HCT116 (cell line): ENCODE measurements around the gene PNMA6A.

ENCODE experiments used
- ATF3 ChIP-seq: IDR thresholded peaks from 2 replicates; pipeline ENCODE4 v1.6.1; 2012
- CTCF ChIP-seq, 3 experiments: fragments of 200-600 bp in 1 of 3; sonication (generic) in 1 of 3; IDR thresholded peaks in 2 of 3; conservative IDR thresholded peaks in 1 of 3; 2 replicates each; pipeline ENCODE4 v1.5.1; 2012 to 2017; ENCODE audit warnings: low read depth in 2 of 3, low read length in 2 of 3, antibody characterized with exemption in 1 of 3, borderline replicate concordance in 1 of 3, control low read depth in 1 of 3, mild to moderate bottlenecking in 1 of 3, mixed read lengths in 1 of 3, mixed run types in 1 of 3, moderate library complexity in 1 of 3; ENCODE audit not compliant: insufficient read depth in 1 of 3
- ELF1 ChIP-seq: IDR thresholded peaks from 2 replicates; pipeline ENCODE4 v1.6.1; 2012; ENCODE audit warnings: low read depth, borderline replicate concordance
- EZH2 ChIP-seq: fragments of 200-600 bp; sonication (generic); IDR thresholded peaks from 2 replicates; pipeline ENCODE4 v1.6.1; 2017; ENCODE audit warnings: antibody characterized with exemption, mixed run types
- FOSL1 ChIP-seq: IDR thresholded peaks from 2 replicates; pipeline ENCODE4 v1.6.1; 2012; ENCODE audit warnings: low read depth
- POLR2A ChIP-seq: IDR thresholded peaks from 2 replicates; pipeline ENCODE4 v1.7.0; 2011; ENCODE audit warnings: borderline replicate concordance; ENCODE audit not compliant: insufficient read depth, insufficient read length; ENCODE audit errors: extremely low read depth
- POLR2AphosphoS5 ChIP-seq: IDR thresholded peaks from 2 replicates; pipeline ENCODE4 v1.6.1; 2011; ENCODE audit warnings: mild to moderate bottlenecking, low read depth, low read length, moderate library complexity
- SIN3A ChIP-seq: IDR thresholded peaks from 2 replicates; pipeline ENCODE4 v1.6.1; 2012; ENCODE audit warnings: low read depth
- SP1 ChIP-seq: IDR thresholded peaks from 2 replicates; pipeline ENCODE4 v1.6.1; 2012; ENCODE audit warnings: low read depth
- ZBTB33 ChIP-seq: IDR thresholded peaks from 2 replicates; pipeline ENCODE4 v1.6.1; 2011; ENCODE audit warnings: mild to moderate bottlenecking, low read length, moderate library complexity; ENCODE audit not compliant: insufficient replicate concordance; ENCODE audit errors: extremely low read depth
- TF ChIP-seq, protein P1 (sequence below): IDR thresholded peaks from 2 replicates; pipeline ENCODE4 v1.6.1; 2012; ENCODE audit warnings: low read depth
- TF ChIP-seq, protein P2 (sequence below): IDR thresholded peaks from 2 replicates; pipeline ENCODE4 v1.6.1; 2012

- no peak for TF ChIP-seq ZBTB33
- TF ChIP-seq POLR2A, result no peak
- TF ChIP-seq ELF1, result no peak
- TF ChIP-seq, protein P1, sequence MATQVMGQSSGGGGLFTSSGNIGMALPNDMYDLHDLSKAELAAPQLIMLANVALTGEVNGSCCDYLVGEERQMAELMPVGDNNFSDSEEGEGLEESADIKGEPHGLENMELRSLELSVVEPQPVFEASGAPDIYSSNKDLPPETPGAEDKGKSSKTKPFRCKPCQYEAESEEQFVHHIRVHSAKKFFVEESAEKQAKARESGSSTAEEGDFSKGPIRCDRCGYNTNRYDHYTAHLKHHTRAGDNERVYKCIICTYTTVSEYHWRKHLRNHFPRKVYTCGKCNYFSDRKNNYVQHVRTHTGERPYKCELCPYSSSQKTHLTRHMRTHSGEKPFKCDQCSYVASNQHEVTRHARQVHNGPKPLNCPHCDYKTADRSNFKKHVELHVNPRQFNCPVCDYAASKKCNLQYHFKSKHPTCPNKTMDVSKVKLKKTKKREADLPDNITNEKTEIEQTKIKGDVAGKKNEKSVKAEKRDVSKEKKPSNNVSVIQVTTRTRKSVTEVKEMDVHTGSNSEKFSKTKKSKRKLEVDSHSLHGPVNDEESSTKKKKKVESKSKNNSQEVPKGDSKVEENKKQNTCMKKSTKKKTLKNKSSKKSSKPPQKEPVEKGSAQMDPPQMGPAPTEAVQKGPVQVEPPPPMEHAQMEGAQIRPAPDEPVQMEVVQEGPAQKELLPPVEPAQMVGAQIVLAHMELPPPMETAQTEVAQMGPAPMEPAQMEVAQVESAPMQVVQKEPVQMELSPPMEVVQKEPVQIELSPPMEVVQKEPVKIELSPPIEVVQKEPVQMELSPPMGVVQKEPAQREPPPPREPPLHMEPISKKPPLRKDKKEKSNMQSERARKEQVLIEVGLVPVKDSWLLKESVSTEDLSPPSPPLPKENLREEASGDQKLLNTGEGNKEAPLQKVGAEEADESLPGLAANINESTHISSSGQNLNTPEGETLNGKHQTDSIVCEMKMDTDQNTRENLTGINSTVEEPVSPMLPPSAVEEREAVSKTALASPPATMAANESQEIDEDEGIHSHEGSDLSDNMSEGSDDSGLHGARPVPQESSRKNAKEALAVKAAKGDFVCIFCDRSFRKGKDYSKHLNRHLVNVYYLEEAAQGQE, result no peak
- no peak for TF ChIP-seq CTCF (IDR thresholded peaks at IDR 0.05 in 2 of 3, conservative IDR thresholded peaks at IDR 0.05 in 1 of 3; ENCODE audit: borderline replicate concordance in 1 of 3, insufficient read depth in 1 of 3, low read depth in 2 of 3, low read length in 2 of 3)
- TF ChIP-seq, protein P2, sequence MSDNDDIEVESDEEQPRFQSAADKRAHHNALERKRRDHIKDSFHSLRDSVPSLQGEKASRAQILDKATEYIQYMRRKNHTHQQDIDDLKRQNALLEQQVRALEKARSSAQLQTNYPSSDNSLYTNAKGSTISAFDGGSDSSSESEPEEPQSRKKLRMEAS, result no peak
- no peak for TF ChIP-seq FOSL1
- TF ChIP-seq SIN3A, result no peak
- no peak for TF ChIP-seq ATF3
- TF ChIP-seq SP1, result no peak
- TF ChIP-seq EZH2, result no peak
- TF ChIP-seq POLR2AphosphoS5, result no peak
Measured at GRCh38 chrX:153063315-153063714, 8.9 kb upstream of the PNMA6A start.
